Glutamatergic neuron (in vitro differentiated cells): ENCODE data around the gene ROMO1. TPM values are rescaled to one million over a fixed set of nuclear protein-coding genes. Genes with fewer than 3 reads are reported as not detected.
A peak's percentile ranks its signal among the peaks of the same experiment; 100 is the strongest.

Experiments used
- DNase-seq: peaks from one replicate; pipeline ENCODE4 v3.0.0; 2022
- H3K27ac Mint-ChIP-seq: one replicate; pipeline ENCODE4 v1.8.0; 2020; ENCODE audit warnings: mild to moderate bottlenecking, mixed read lengths, inconsistent platforms; ENCODE audit not compliant: unreplicated experiment
- H3K27me3 Mint-ChIP-seq: one replicate; pipeline ENCODE4 v1.8.0; 2020; ENCODE audit warnings: mild to moderate bottlenecking, moderate library complexity, mixed read lengths, inconsistent platforms; ENCODE audit not compliant: unreplicated experiment
- H3K36me3 Mint-ChIP-seq: one replicate; pipeline ENCODE4 v1.8.0; 2020; ENCODE audit warnings: mild to moderate bottlenecking, mixed read lengths, inconsistent platforms; ENCODE audit not compliant: unreplicated experiment
- H3K4me1 Mint-ChIP-seq: one replicate; pipeline ENCODE4 v1.8.0; 2020; ENCODE audit warnings: mild to moderate bottlenecking, low read depth, mixed read lengths, inconsistent platforms; ENCODE audit not compliant: unreplicated experiment
- H3K4me3 Mint-ChIP-seq: one replicate; pipeline ENCODE4 v1.8.0; 2020; ENCODE audit warnings: mild to moderate bottlenecking, mixed read lengths, inconsistent platforms; ENCODE audit not compliant: unreplicated experiment
- H3K9me3 Mint-ChIP-seq: one replicate; pipeline ENCODE4 v1.8.0; 2020; ENCODE audit warnings: mild to moderate bottlenecking, moderate library complexity, mixed read lengths, inconsistent platforms; ENCODE audit not compliant: unreplicated experiment
- total RNA-seq: library from RNA; stranded (reverse); fragmentation: NEBNext Ultra II Directional; extraction: Animal tissue kit (Norgen Biotek cat#: 25700); gene quantifications from one replicate; pipeline ENCODE4 v1.2.1, GENCODE V29; 2021; ENCODE audit not compliant: unreplicated experiment
- TF ChIP-seq, protein P1 (sequence below): fragments of 200-600 bp; sonication (generic); IDR thresholded peaks from one replicate; pipeline ENCODE4 v1.5.0; 2021; ENCODE audit not compliant: partially characterized antibody, unreplicated experiment

The ROMO1 gene
- total RNA-seq, 1 donor from 2014 or later, result 103 TPM

DNA sequence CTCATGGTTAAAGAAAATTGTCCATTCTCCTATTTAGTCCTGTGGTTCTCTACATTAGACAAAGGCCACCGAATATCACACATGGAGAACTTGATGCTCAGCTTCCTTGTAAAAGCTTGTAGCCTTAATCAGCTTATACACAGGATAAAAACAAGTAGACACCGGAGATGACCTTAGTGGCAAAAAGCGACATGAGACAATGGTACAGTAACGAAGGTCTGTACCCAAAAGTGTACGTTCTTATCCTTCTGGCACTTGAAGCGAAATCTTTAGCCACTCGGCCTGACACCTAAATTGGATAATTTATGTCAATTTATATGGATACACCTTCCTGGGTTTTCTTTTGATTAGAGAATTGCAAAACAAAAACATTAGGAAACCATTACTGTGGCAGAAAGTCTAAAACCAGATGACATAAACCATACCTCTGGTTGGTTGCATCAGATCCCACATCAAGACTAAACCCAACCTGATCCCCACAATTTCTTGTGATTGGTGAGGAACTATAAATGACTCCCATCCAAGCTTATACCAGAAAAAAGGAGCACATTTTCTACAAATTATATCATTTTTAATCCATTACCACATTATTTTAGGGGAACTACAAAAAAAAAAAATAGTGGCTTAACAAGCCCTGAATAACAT, 36.7 kb downstream of the ROMO1 start:
- H3K36me3 Mint-ChIP-seq, result no peaks in the 10 kb centered on the region
- TF ChIP-seq, protein P1, sequence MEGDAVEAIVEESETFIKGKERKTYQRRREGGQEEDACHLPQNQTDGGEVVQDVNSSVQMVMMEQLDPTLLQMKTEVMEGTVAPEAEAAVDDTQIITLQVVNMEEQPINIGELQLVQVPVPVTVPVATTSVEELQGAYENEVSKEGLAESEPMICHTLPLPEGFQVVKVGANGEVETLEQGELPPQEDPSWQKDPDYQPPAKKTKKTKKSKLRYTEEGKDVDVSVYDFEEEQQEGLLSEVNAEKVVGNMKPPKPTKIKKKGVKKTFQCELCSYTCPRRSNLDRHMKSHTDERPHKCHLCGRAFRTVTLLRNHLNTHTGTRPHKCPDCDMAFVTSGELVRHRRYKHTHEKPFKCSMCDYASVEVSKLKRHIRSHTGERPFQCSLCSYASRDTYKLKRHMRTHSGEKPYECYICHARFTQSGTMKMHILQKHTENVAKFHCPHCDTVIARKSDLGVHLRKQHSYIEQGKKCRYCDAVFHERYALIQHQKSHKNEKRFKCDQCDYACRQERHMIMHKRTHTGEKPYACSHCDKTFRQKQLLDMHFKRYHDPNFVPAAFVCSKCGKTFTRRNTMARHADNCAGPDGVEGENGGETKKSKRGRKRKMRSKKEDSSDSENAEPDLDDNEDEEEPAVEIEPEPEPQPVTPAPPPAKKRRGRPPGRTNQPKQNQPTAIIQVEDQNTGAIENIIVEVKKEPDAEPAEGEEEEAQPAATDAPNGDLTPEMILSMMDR, result no peak
- DNase-seq, result no peak
- peak overlapping the region; percentile 36 for H3K27ac Mint-ChIP-seq
- no peaks in the 10 kb centered on the region for H3K27me3 Mint-ChIP-seq
- H3K9me3 Mint-ChIP-seq, result no peaks in the 10 kb centered on the region
- H3K4me3 Mint-ChIP-seq, result peak overlapping the region; percentile 47
- peaks cover 23% of the 10 kb centered on the region for H3K4me1 Mint-ChIP-seq

DNA sequence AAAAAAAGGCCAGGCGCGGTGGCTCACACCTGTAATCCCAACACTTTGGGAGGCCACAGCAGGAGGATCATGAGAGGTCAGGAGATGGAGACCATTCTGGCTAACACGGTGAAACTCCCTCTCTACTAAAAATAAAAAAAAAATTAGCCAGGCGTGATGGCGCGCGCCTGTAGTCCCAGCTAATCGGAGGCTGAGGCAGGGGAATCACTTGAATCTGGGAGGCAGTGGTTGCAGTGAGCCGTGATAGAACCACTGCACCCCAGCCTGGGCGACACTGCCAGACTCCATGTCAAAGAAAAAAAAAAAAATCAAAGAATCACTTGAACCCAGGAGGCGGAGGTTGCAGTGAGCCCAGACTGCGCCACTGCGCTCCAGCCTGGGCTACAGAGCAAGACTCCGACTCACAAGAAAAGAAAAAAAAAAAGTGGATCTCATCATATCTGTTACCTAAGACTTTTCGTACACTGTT, 38.7 kb downstream of the ROMO1 start:
- no peaks in the 10 kb centered on the region for H3K36me3 Mint-ChIP-seq
- H3K27me3 Mint-ChIP-seq, result peaks cover 9% of the 10 kb centered on the region
- H3K27ac Mint-ChIP-seq, result no peak overlapping the region
- TF ChIP-seq, protein P1, result no peak
- peaks cover 14% of the 10 kb centered on the region for H3K9me3 Mint-ChIP-seq
- peaks cover 23% of the 10 kb centered on the region for H3K4me1 Mint-ChIP-seq
- no peak for DNase-seq
- peak overlapping the region; percentile 63 for H3K4me3 Mint-ChIP-seq

DNA sequence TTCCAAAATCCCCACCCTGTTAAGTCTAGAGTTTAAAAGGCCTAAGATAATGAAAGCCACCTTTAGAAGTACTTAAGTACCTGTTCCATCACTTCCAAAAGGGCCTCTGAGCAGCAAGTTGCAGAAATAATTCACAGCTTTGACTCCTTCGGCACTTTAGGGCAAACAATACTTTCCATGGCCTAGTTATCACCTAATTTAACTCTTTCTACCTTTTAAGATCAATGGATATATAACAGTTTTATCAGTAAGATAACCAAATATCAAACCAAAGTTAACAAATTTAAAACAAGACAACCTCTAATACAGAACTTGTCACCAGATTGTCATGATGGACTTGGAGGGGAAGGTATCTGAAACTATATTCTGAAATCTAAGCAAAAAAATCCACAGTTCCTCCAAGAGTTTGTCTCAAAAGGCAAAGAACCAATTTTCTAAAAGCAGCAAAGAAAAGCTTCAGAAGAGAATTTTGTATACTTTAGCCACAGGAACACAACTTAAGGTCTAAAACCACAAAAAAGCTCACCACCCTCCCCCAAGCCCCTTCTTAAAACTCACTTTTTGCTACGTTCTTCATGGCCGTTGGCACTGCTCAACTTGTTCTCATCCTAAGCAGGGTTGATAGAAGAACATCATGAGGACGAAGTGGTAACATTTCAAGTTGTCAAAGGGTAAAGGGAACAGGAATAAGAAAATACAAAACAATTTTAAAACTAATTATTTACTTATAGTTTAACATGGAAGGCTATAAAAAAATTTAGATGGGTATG, 39.4 kb downstream of the ROMO1 start:
- TF ChIP-seq, protein P1, result no peak
- H3K4me1 Mint-ChIP-seq, result peaks cover 25% of the 10 kb centered on the region
- peak overlapping the region; percentile 63 for H3K4me3 Mint-ChIP-seq
- H3K27me3 Mint-ChIP-seq, result peaks cover 11% of the 10 kb centered on the region
- peaks cover 14% of the 10 kb centered on the region for H3K9me3 Mint-ChIP-seq
- DNase-seq, result no peak
- H3K36me3 Mint-ChIP-seq, result no peaks in the 10 kb centered on the region
- H3K27ac Mint-ChIP-seq, result no peak overlapping the region

DNA sequence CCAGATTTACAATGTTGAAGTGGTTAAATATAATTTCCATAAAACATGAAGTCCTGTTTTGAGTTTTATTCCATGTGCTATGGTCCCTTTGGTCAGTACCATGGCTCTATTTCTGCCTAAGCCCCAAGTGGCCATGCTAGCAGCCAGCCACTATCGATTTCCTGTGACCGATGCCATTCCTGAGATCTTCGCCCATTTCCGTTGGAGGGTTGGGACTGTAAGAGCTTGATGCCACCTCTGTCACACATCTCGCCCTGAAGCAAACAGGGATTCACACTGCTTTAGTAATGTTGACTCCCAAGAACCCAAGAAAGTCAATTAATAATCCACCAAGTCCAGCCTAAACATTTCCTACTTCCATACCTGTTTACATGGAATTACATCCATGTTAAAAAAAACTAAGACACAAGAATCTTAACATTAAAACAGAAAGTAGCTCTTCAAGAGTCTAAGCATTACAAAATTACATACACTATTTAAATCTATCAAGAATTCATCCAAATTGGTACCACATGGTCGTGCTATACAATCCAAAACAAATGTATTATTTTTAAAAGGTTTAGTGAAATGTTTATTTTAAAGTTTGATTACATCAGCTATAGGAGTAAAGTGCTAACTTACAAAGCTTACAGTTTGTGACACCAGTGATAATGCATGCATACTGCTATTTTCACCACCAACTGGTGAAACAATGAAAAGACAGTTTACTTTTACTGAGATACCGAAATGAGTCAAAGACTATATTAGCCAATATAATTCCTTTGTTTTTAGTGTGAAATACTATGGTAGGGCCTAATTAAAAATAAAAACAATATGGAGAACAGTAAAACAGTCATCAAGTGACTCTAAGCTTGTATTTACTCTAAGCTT, 40.3 kb downstream of the ROMO1 start:
- H3K4me1 Mint-ChIP-seq, result peaks cover 23% of the 10 kb centered on the region
- H3K27me3 Mint-ChIP-seq, result peaks cover 11% of the 10 kb centered on the region
- no peak for DNase-seq
- peak overlapping the region; percentile 83 for H3K4me3 Mint-ChIP-seq
- H3K9me3 Mint-ChIP-seq, result peaks cover 14% of the 10 kb centered on the region
- TF ChIP-seq, protein P1, result no peak
- H3K27ac Mint-ChIP-seq, result peak overlapping the region; percentile 83
- H3K36me3 Mint-ChIP-seq, result no peaks in the 10 kb centered on the region
